HG03342 (cell line): ENCODE results near the gene ENTPD8.
"Not testable (repeated sequence)": the region's sequence is repeated elsewhere in the genome, so short reads cannot be mapped to it uniquely, and the experiment has no call there.

Experiments used
- ATAC-seq: cut with Tn5 transposase; IDR thresholded peaks from one replicate; pipeline ENCODE4 v1.9.1; 2021; ENCODE audit warnings: mild to moderate bottlenecking, moderate library complexity; ENCODE audit not compliant: unreplicated experiment

Gene ENTPD8

DNA sequence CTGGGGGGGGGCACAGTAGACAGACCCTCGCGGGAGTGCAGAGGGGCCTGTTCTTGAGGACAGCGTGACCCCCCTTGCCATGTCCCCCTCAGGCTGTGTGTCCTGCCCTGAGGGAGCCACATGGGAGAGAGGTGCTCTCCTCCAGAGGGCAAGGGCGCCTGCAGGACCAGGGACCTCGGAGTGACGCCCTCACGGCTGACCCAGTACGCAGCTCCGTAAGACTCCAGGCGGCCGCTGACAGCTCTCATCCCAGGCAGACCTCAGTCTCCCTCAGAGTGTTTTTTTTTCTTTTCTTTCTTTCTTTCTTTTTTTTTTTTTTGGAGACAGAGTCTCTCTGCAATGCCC lies 45.5 kb downstream of the ENTPD8 start:
- no peak for ATAC-seq

DNA sequence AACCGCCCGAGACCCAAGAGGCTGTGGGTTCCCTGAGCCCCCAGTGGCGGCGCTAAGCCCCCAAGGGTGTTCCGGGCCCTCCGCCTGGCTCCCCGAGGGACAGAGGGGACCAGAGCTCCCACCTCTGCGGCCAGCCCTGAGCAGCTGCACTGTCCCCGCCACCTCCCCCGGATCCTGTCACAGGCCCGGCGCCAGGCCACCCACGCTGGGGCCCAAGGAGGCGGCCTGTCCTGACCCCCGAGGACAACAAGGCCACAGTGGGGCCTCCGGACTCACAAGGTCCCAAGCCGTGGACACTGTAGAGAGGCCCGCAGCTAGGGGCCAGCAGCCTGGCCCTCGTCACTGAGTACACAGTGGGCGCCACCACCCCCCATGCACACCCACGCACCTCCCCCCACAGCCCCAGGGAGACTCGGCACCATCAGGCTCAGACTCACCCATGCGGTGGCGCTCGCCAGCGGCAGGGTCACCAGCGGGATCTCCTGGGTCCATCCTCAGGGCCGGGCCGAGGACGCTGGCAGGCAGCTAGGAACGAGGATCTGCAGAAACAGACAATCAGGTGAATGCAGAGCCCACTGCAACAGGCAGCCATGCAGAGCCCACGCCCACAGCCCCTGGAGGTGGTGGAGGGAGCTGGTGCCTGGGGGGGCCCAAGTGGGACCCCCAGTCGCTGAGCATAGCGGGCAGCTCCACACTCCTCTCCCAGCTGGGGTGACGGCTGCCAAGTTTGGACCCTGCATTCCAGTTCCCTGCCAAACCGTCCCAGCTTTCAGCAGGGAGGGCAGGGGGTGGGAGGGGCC lies 46.1 kb downstream of the ENTPD8 start:
- no peak for ATAC-seq

DNA sequence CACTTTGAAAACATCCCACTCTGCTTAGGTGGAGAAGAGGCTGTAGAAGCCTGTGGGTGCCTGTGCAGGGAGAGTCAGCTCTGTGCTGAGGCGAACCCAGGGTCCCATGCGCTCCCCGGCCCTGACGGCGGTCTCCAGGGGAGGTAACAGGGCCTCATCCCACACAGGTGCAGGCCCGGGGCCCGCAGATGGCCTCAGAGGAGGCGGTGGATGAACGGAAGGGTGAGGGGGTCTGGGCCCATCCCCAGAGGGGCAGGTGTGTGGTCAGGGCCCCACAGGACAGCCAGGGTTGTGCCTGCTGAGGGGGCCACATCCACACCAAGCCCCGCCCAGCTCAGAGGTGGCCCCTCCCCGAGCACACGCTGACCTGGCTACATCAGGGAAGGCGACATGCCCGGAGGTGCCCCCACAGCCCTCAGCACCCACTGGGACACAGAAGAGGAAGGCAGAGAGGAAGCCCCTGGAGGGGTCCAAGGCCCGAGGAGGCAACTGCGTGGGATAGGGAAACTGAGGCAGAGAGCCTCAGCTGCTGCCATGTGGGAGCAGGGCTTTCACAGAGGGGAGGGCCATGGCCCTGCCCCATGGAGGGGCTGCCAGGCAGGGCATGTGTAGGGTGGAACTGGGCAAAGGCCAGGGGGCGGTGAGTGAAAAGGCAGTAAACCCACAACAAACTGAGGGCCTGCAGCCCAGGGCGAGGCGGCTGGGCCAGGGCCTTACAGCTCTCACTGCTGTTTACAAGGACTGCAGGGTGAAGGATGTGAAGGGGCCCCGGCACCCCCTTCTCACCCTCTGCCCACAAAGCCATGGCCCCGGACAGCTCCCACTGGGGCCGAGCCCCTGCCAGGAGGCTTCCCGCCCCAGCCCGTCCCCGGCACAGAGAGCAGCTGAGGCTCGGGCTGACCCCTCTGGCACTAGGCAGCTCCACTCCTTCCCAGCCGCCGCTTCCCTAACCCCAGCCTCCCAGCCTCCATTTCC lies 47.7 kb downstream of the ENTPD8 start:
- ATAC-seq, result no peak

DNA sequence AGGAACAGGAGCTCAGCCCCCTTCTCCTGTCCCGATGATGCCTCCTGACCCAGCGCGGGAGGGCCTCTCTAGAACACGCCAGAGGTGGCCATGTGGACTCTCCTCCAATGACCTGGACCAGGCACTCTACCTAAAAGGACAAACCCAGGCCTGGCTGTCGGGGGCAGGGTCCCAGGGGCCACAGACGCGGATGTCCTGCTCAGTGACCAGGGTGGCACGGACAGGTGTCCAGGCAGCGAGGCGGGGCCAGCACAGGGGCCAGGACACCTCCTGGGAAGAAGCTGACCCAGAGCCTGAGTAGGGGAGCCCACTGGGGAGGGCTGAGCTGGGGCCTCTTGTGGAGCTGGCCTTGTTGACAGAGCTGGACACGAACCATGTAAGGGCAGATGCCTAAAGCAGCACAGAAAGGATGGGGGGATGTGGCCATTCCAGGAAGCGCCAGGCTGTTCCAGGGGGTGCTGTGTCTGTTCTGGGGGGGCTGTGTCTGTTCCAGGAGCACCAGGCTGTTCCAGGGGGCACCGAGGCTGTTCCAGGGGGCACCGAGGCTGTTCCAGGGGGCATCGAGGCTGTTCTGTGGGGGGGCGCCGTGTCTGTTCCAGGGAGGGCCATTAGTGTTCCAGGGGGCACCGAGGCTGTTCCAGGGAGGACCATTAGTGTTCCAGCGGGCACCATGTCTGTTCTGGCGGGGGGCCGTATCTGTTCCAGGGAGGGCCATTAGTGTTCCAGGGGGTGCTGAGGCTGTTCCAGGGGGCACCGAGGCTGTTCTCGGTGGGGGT lies 48.7 kb downstream of the ENTPD8 start:
- ATAC-seq, result no peak

DNA sequence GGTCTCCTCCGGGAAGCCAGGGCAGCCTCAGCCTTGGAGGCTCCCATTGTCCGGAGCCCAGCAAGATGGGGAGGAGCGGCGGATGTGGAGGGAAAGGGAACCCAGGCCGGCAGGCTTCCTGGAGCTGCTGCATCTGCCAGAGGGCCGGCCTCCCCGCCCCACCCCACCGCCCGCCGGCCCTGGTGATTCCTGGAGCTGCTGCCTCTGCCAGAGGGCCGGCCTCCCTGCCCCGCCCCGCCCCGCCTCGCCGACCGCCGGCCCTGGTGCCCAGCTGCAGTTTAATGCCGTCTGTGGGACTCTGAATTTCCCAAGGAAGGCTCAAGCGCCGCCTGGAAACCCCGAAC lies 49.8 kb downstream of the ENTPD8 start:
- no peak for ATAC-seq

DNA sequence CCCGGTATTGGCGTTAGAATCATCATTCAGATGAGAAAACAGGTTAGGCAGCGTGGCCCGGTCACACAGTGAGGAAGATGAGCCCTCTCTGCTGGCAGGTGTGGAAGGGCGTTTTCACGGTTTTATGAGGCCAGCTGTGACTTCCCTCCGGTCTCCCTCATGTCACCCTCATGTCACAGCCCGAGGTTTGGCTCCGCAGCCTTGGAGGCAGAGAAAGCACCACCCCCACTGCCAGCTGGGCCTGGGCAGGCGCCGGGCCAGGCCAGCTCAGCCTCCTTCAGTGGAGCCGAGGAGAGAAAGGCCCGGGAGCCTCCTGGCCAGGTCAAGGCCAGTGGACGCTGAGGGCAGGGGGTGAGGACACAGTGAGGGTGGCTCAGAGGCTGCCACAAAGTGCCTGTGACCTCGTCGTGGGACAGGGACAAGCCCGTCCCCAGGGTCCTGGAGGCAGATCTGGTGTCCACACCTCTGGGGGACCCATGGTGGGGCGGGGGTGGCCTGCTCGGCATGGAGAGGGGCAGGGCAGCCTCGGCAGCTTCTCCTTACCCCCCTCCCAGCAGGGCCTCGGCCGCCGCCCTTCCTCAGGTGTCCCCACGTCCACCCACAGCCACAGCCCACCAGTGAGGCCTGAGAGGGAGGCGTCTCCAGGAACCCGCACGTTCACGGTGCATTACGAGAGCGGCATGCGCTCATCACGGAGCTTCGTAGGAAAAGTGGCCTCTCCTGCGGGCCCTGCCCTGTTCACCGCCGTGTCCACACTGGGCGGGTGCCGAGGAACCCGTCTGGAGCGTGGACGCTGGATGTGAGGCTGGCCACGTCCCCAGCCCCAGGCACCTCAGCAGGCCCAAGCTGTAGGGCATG lies 50.4 kb downstream of the ENTPD8 start:
- ATAC-seq, result no peak

DNA sequence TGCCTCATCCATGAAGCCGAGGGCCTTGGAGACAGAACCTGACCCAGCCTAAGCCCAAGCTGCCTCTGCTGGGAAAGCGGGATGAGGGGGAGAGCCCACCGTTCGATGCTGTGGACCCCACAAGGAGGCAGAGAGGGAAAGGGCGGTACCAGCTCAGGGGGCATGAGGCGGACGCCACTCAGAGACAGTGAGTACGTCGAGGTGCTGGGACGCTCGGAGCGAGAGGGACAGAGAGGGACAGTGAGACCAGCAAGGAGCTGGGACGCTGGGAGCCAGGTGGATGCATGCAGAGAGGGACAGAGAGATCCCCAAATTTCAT lies 51.8 kb downstream of the ENTPD8 start:
- no peak for ATAC-seq

DNA sequence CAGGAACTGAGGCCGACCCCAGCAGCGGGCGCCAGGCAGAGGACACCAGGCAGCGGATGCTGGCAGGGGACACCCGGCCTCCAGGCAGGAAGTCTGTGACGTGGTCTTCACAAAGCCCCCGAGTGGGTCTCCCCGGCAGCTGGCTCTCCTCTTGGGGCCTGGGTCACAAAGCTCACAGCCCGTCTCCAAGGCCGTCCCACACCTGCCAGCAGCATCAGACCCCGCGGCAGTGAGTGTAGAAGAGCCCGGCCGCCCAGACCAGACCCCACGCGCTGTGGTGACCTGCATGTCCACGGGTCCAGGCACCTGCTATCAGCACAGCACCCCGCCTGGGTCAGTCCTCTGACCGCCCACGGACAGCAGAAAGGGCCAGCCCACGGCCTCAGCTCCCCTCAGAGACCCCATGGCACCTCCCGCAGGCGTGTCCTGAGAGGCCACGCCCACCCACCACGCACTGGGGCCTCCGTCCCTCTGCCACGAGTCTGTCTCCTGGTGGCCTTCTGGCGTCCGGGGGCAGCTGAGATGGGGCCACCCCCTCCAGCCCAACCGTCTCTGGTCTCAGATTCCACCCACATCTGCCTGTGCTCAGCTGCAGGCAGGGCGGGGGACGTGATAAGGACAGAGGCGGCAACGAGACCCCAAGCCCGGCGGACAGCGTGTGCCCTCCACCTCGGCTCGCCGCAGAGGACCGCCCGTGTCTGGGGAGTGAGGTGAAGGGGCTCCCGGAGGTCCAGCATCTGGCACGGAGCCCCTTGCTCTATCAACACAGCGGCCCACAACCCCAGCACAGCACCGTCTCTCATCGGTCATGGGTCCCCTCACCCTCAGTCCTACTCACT lies 52.3 kb downstream of the ENTPD8 start:
- ATAC-seq, result no peak

DNA sequence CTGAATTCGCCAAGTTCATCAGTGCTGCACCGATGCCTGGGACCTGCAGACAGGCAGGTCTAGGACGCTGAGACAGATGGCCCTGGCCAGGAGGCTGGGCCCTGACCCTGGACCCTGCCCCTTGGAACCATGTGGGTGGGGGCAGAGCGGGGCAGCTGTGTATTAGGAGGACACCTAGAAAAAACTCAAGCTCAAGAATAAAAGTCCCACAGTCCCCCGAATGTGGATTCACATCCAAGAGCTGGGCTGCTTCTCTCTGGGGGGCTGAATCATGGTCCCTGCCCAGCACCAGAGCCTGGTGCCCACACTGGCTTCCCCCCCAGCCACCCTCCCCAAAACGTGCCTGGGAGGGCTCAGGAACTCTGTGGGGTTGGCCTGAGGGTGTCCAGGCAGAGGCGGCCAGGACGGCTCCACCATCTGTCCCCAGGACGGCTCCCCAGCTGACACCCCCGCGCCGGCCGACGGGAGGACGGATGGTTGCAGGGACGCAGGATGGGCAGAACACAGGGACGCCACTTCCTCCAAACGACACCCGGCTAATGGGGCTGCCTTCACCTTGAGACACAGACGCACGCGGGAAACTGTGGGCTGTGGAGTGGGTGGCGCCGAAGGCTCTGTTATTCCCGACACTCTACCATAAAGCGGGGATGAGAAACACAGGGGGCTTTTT lies 53.1 kb downstream of the ENTPD8 start:
- no peak for ATAC-seq

DNA sequence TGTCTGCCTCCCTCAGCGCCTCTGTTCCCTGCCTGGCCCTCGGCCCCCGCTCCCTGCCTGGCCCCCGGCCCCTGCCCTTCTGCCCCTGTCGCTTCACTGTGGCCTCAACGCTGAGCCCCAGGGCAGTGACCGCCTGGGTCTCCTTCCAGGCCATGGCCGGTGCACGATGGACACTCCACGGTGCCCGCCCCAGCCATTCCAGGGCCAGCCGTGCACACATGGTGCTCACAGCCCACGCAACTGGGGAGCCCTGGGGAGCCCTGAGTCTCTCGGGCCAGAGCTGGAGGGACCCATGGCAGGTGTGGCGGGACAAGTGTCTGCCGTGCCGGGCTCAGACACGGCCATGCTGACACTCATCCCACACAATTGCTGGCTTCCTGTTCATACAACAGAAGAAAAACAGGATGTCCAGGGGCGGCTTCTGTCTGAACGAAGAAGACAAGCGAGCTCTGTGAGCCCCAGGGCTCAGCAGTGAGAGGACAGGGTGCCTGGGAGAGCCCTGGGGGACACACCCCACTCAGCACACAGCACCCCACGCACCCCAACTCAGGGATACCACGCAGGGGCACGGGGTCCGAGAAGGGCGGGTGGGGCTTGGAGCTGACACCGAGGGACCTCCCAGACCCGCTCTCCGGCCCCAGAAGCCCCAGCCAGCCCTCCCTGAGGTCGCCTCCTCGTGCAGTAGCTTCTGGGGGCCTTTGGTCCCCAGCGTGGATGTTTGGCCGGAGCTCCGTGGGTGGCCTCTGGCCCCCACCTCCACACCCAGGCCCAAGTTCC lies 53.9 kb downstream of the ENTPD8 start:
- no peak for ATAC-seq

DNA sequence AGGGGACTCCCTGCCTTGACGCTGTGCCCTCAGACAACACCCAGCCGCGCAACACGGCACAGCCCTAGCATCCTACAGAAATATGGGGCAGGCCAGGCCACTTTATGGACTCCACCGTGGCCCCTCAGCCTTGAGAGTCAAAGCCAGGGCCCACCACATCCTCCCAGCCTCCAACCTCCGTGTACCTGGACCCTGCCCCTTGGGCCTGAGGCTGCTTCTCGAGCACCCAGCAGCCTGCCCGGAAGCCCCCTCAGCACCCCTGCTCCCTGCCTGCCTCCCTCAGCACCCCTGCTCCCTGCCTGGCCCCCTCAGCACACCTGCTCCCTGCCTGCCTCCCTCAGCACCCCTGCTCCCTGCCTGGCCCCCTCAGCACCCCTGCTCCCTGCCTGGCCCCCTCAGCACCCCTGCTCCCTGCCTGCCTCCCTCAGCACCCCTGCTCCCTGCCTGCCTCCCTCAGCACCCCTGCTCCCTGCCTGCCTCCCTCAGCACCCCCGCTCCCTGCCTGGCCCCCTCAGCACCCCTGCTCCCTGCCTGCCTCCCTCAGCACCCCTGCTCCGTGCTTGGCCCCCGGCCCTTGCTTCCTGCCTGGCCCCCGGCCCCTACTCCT lies 54.5 kb downstream of the ENTPD8 start:
- not testable (repeated sequence) for ATAC-seq

DNA sequence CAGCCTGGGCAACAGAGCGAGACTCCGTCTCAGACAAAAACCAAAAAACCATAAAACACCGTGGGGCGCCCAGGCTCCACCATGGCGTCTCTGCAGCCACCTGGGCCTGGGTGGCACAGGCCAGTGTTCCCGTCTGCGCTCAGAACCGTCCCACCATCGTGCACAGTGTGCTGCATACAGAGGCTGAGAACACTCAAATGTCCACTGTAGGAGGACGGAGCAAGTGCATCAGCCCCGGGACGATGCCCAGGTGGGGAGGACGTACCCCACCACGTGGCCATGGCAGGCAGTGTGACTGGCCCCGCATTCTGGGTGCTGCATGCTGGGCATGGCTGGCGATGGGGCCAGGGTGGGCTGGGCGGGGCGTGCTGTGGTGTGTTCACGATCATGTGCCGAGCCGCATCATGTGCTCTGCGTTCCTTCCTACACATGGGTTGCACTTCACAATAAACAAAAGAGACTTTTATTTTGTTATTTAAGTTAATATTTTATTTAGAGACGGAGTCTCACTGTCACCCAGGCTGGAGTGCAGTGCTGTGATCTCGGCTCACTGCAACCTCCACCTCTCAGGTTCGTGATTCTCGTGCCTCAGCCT lies 56.0 kb downstream of the ENTPD8 start:
- no peak for ATAC-seq
